A673 (cell line): ENCODE results near the gene VWA7. TPM values are rescaled to one million over a fixed set of nuclear protein-coding genes. Genes with fewer than 3 reads are reported as not detected.

ENCODE experiments used
- BruUV-seq: library from RNA; stranded (reverse); fragments of 400-500 nt; replicated peaks from 2 replicates; lab custom pipeline; 2021; lab: Mats Ljungman, UMichigan
- CTCF ChIA-PET: fragments of 300-600 bp; sonication (Branson Sonifier 250); formaldehyde crosslinking; loops from one replicate; lab custom pipeline; 2022; ENCODE audit warnings: antibody characterized with exemption; lab: Charles Lee
- POLR2A ChIA-PET: fragments of 300-600 bp; sonication (Branson Sonifier 250); formaldehyde crosslinking; loops from one replicate; lab custom pipeline; 2022; ENCODE audit warnings: antibody characterized with exemption; ENCODE audit not compliant: low non-redundant PET; lab: Charles Lee
- DNase-seq: peaks from one replicate; pipeline ENCODE4 v3.0.0-alpha.2; 2015; ENCODE audit warnings: low spot score
- H3K27ac ChIP-seq: fragments of 200-600 bp; sonication (generic); 2 replicates; pipeline ENCODE4 v1.5.1; 2016; ENCODE audit warnings: mixed run types, low read depth, mild to moderate bottlenecking, mixed read lengths, antibody characterized with exemption, low read length; ENCODE audit not compliant: poor library complexity, severe bottlenecking
- H3K27me3 ChIP-seq: fragments of 200-600 bp; sonication (generic); replicated peaks from 2 replicates; pipeline ENCODE4 v1.6.1; 2017; ENCODE audit warnings: mixed run types, low read depth, mild to moderate bottlenecking, mixed read lengths, antibody characterized with exemption, low read length; ENCODE audit not compliant: insufficient read depth, poor library complexity
- H3K36me3 ChIP-seq: fragments of 200-600 bp; sonication (generic); 2 replicates; pipeline ENCODE4 v1.6.1; 2016; ENCODE audit warnings: mixed run types, mild to moderate bottlenecking, mixed read lengths, antibody characterized with exemption, low read length; ENCODE audit not compliant: insufficient read depth, poor library complexity, severe bottlenecking
- H3K4me1 ChIP-seq: fragments of 200-600 bp; sonication (generic); 2 replicates; pipeline ENCODE4 v1.6.1; 2017; ENCODE audit warnings: mixed run types, mild to moderate bottlenecking, mixed read lengths, antibody characterized with exemption, low read length; ENCODE audit not compliant: insufficient read depth, poor library complexity, severe bottlenecking
- H3K4me3 ChIP-seq: fragments of 200-600 bp; sonication (generic); 2 replicates; pipeline ENCODE4 v1.5.1; 2016; ENCODE audit warnings: low read depth, mixed run types, mild to moderate bottlenecking, mixed read lengths, low read length; ENCODE audit not compliant: poor library complexity, severe bottlenecking
- H3K9me3 ChIP-seq: fragments of 200-600 bp; sonication (generic); 2 replicates; pipeline ENCODE4 v1.6.1; 2016; ENCODE audit warnings: mixed run types, low read depth, mild to moderate bottlenecking, mixed read lengths, antibody characterized with exemption, low read length; ENCODE audit not compliant: poor library complexity, severe bottlenecking
- CTCF ChIP-seq: fragments of 300-800, 200-600 bp; sonication (generic); conservative IDR thresholded peaks from 2 replicates; pipeline ENCODE4 v1.5.1; 2017; ENCODE audit warnings: low read depth, mild to moderate bottlenecking, antibody characterized with exemption, low read length, moderate library complexity, mixed read lengths
- EZH2 ChIP-seq: fragments of 200-600 bp; sonication (generic); IDR thresholded peaks from 2 replicates; pipeline ENCODE4 v1.6.1; 2017; ENCODE audit warnings: borderline replicate concordance, low read depth, mild to moderate bottlenecking, mixed read lengths, antibody characterized with exemption, low read length; ENCODE audit not compliant: poor library complexity, severe bottlenecking
- intact Hi-C: fragments of 100-400 bp; cut with micrococcal nuclease; formaldehyde crosslinking; loops from one replicate; pipeline ENCODE4 v1.10.0; 2022; ENCODE audit not compliant: unreplicated experiment
- total RNA-seq: library from RNA; stranded (reverse); gene quantifications from 2 replicates; pipeline ENCODE4 v1.2.3, GENCODE V29; 2021

Gene VWA7
- total RNA-seq, 1 experiment from 2014 or later, result 2.8 TPM

GRCh38 chr6:31750411-31751022, 26.6 kb downstream of the VWA7 start:
- ChIA-PET POLR2A (no interaction called here), CTCF (no interaction called here)
- TF ChIP-seq CTCF (no peak), EZH2 (no peak)
- no peaks in the 10 kb centered on the region for H3K27me3 ChIP-seq
- intact Hi-C loops, result no loop called here
- peaks cover 24% of the 10 kb centered on the region for H3K36me3 ChIP-seq
- DNase-seq, result no peak
- no peaks in the 10 kb centered on the region for H3K4me1 ChIP-seq
- H3K27ac ChIP-seq, result no peak overlapping the region
- H3K9me3 ChIP-seq, result no peaks in the 10 kb centered on the region
- H3K4me3 ChIP-seq, result no peak overlapping the region
- no TSS peak for BruUV-seq

DNA sequence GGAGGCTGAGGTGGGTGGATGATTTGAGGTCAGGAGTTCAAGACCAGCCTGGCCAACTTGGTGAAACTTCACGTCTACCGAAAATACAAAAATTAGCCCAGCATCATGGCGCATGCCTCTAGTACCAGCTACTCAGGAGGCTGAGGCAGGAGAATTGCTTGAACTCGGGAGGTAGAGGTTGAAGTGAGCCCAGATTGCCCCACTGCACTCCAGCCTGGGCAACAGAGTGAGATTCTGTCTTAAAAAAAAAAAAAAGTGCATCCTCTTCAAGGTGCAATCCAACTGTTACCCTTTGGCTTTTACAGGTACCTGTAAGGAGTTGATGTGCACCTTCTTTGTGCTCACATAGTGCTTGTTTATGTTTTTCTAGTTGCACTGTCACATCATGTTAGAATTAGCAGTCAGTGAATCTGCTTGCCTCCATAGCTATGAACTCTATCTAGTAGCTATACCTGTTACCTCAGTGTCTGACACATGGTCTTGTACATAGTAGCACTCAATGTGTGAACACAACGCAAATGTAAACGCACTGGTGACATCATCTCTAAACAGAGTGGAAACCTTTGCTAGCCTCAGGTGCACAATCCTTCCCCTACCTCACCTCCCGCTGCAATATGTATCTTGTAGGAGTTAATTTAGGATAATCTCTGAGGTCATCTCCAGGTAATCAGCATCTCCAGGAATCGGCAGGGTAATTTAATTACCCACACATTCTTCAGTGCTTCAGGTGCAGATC, 27.7 kb downstream of the VWA7 start:
- TF ChIP-seq EZH2 (no peak), CTCF (no peak)
- intact Hi-C loops, result no loop called here
- POLR2A ChIA-PET, result no interaction called here
- no peaks in the 10 kb centered on the region for H3K27me3 ChIP-seq
- H3K36me3 ChIP-seq, result peaks cover 24% of the 10 kb centered on the region
- no peaks in the 10 kb centered on the region for H3K9me3 ChIP-seq
- CTCF ChIA-PET, result no interaction called here
- no peak for DNase-seq
- no TSS peak for BruUV-seq
- no peak overlapping the region for H3K27ac ChIP-seq
- H3K4me1 ChIP-seq, result no peaks in the 10 kb centered on the region
- no peak overlapping the region for H3K4me3 ChIP-seq

GRCh38 chr6:31744422-31744821, 32.7 kb downstream of the VWA7 start:
- Histone ChIP-seq H3K27me3 (no peaks in the 10 kb centered on the region), H3K4me3 (no peak overlapping the region), H3K9me3 (no peaks in the 10 kb centered on the region), H3K36me3 (peaks cover 48% of the 10 kb centered on the region), H3K4me1 (peaks cover 7% of the 10 kb centered on the region), H3K27ac (peak overlapping the region; percentile 57)
- no peak for DNase-seq
- no TSS peak for BruUV-seq
- TF ChIP-seq CTCF (no peak), EZH2 (no peak)
- intact Hi-C loops, result no loop called here
- ChIA-PET CTCF (no interaction called here), POLR2A (no interaction called here)
